ENCODE measurements around the gene JAKMIP2. TPM values are rescaled to one million over a fixed set of nuclear protein-coding genes. Genes with fewer than 3 reads are reported as not detected.

Gene JAKMIP2
- total RNA-seq, 1 experiment from 2014 or later = 1.2 TPM

DNA sequence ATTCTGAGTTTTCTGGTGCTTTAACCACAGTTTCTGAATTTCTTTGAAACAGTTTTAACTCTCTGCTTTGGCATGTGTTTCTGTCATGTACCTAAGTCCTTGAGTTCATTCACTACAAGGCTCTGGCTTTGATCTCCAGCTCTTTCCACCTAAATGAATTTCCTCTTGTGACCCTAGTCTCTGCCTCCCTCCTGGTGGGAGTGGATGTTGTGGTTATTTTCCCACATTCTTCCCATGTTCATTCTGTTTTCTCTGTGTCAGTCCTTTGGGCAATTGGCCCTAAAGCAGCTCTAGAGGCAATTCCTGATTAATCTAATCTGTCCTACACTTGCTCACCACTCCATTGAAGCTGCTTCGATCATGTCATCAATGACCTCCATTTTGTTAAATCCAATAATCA, 244.3 kb downstream of the JAKMIP2 start:
- H3K4me1 ChIP-seq = peaks cover 21% of the 10 kb centered on the region
- no peaks in the 10 kb centered on the region for H3K27me3 Mint-ChIP-seq (ENCODE audit: insufficient read depth, unreplicated experiment)
- DNase-seq = no peak
- ChIA-PET CTCF (no interaction called here), POLR2A (no interaction called here)
- H3K4me1 Mint-ChIP-seq (ENCODE audit: low read depth, unreplicated experiment) = peaks cover 18% of the 10 kb centered on the region
- TF ChIP-seq, protein P1, sequence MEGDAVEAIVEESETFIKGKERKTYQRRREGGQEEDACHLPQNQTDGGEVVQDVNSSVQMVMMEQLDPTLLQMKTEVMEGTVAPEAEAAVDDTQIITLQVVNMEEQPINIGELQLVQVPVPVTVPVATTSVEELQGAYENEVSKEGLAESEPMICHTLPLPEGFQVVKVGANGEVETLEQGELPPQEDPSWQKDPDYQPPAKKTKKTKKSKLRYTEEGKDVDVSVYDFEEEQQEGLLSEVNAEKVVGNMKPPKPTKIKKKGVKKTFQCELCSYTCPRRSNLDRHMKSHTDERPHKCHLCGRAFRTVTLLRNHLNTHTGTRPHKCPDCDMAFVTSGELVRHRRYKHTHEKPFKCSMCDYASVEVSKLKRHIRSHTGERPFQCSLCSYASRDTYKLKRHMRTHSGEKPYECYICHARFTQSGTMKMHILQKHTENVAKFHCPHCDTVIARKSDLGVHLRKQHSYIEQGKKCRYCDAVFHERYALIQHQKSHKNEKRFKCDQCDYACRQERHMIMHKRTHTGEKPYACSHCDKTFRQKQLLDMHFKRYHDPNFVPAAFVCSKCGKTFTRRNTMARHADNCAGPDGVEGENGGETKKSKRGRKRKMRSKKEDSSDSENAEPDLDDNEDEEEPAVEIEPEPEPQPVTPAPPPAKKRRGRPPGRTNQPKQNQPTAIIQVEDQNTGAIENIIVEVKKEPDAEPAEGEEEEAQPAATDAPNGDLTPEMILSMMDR (IDR thresholded peaks at IDR 0.05; ENCODE audit: insufficient read depth in 1 of 2, low read depth in 1 of 2, low read length in 1 of 2, severe bottlenecking in 1 of 2, unreplicated experiment in 1 of 2) = no peak
- H3K36me3 ChIP-seq (ENCODE audit: control insufficient read depth, insufficient read depth, low read length) = no peaks in the 10 kb centered on the region
- H3K9me3 Mint-ChIP-seq (ENCODE audit: unreplicated experiment) = no peaks in the 10 kb centered on the region
- H3K27me3 ChIP-seq (replicated peaks; ENCODE audit: control insufficient read depth, insufficient read depth, low read length) = no peaks in the 10 kb centered on the region
- H3K36me3 Mint-ChIP-seq (ENCODE audit: insufficient read depth, unreplicated experiment) = no peaks in the 10 kb centered on the region
- H3K9me3 ChIP-seq = no peaks in the 10 kb centered on the region
- intact Hi-C loops (cut with micrococcal nuclease; ENCODE audit: unreplicated experiment) = no loop called here
- H3K4me3 Mint-ChIP-seq (ENCODE audit: unreplicated experiment) = no peak overlapping the region
- no peak overlapping the region for H3K27ac Mint-ChIP-seq (ENCODE audit: unreplicated experiment)
- no TSS peak for BruUV-seq (replicated peaks)
- no peak overlapping the region for H3K4me3 ChIP-seq (ENCODE audit: low read depth, low read length)

Other genes starting within 250 kb of the JAKMIP2 start
- gene SPINK1, start 48.9 kb upstream of the JAKMIP2 start, total RNA-seq (2022) = 1,526 and 1,916 TPM in 2 replicates
- not detected in 2 replicates for gene SCGB3A2, start 96.0 kb upstream of the JAKMIP2 start, total RNA-seq (2022)
- 0.63 TPM in 1 of 2 replicates, not detected in the other for gene C5orf46, start 123.8 kb upstream of the JAKMIP2 start, total RNA-seq (2022)